GM18499 (cell line): ENCODE results near the gene HGS.

Experiments
- ATAC-seq: cut with Tn5 transposase; IDR thresholded peaks from one replicate; pipeline ENCODE4 v1.9.1; 2021; ENCODE audit warnings: moderate number of reproducible peaks; ENCODE audit not compliant: insufficient read depth, unreplicated experiment

HGS gene

DNA sequence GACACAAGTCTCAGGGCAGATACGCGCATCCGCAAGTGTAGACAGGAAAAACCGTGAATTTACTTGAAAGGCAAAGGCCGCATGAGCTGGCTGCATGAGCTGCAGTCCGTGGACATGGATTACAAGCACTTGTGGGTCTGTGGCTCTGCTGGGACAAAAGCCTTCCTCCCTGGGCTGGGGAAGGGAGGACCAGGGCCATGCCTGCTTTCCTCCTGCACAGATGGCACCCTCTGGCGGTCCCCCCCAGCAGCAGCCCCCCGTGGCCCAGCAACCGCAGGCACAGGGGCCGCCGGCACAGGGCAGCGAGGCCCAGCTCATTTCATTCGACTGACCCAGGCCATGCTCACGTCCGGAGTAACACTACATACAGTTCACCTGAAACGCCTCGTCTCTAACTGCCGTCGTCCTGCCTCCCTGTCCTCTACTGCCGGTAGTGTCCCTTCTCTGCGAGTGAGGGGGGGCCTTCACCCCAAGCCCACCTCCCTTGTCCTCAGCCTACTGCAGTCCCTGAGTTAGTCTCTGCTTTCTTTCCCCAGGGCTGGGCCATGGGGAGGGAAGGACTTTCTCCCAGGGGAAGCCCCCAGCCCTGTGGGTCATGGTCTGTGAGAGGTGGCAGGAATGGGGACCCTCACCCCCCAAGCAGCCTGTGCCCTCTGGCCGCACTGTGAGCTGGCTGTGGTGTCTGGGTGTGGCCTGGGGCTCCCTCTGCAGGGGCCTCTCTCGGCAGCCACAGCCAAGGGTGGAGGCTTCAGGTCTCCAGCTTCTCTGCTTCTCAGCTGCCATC, 17.7 kb downstream of the HGS start:
- ATAC-seq: no peak

DNA sequence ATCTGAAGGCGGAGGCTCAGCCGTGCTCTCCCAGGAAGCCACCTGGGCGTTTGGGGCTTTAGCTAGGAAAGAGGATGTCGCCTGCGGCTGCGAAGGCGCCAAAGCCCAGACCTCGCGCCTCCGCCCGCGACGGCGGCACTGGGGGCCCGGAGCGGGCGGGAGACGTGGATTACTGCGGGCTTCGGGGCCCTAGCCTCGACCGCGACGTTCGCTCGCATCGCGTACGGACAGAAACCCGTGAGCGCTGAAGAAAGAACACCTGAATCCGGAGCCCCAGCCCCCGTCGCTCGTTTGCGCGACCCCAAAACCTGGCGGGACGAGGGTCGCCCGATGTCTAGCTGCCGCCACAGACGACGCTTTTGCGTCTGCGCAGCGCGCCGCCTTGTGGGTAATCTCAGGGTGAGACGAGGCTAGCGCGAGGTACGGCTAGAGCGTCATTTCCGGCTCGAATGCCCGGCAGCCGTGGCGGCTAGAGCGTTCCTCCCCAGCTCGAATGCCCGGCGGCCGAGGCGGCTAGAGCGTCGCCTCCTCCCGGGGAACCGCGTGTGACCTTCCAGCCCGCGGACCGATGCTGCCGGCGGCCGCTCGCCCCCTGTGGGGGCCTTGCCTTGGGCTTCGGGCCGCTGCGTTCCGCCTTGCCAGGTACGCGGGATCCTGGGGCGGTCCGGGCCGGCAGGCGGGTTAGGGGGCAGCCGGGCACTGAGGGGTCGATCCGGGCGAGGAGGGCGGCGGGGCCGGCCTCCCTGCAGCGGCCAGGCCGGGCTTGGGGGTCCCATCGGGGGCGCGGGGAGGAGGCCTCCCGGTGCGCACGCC, 19.3 kb downstream of the HGS start, which contains the start of gene MRPL12:
MRPL12 (plus strand) TSS at position 434 of the 813 bp plus-strand sequence; CDS start at position 569, 135 bp downstream.
- ATAC-seq: peak; percentile 44

DNA sequence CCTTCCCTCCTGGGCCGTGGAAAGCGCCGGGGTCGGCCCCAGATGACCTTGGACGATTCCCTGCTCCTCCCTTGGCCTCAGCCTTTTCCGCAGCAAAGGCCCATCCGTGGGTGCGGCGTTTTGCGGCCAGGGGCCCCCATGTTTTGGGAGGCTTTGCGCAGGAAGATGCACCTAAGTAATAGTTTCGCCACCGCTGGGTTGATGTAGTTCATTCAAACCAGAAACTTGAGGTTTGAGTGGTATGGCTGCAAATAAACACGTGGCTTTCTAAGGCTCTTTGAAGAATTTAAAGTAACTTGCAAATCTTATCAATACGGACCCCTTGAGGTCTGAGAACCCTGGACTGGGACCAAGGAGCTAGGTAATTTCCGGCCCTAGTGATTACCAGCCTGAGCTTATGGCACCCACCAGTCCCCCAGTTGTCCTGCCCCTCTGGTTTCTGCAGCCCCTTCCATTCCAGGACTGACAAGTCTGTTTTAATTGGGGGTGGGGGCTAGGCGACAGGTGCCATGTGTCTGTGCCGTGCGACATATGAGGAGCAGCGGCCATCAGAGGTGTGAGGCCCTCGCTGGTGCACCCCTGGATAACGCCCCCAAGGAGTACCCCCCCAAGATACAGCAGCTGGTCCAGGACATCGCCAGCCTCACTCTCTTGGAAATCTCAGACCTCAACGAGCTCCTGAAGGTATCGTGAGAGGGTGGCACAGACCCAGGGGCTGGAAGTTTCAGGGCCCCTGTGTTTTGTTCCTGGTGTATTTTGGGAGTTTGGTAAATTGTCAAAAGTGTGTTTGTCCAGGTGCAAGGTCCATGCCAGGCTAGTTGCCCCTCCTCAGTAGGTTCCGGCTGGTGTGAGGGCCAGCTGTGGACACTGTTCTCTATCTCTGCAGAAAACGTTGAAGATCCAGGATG, 20.2 kb downstream of the HGS start:
- peak; percentile 5 for ATAC-seq

DNA sequence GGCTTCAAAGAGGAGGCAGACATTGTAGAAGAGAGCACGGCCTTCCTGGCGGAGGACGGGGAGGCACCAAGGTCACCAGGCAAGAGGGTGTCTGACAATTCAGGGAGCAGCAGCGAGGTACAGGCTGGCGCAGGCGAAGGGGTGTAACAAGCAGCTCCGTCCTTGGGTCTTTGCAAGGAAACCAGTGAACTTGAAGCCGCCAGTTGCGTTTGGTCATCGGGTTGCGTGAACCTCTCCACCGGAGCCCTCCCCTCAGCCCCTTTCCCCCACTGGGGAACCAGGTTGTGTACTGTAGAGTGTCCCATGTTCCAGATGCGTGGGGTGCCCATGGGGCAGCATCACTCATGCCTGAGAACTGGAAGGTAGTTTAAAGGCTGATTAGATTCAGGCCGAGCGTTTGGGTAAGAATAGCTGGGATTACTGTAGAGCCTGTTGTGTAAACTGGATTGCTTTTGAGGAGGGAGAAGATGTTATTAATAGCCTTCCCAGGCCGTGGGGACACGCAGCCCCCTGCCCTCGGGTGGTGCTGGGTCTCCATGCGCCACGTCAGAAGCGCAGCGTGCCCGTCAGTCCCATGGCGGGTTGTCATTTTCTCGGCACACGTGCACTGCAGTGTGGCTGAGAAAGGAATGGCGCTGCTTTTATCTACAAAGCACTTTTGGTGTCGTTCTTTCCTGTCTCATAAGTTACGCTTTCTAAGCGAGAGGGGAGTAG, 21.9 kb downstream of the HGS start:
- no peak for ATAC-seq

DNA sequence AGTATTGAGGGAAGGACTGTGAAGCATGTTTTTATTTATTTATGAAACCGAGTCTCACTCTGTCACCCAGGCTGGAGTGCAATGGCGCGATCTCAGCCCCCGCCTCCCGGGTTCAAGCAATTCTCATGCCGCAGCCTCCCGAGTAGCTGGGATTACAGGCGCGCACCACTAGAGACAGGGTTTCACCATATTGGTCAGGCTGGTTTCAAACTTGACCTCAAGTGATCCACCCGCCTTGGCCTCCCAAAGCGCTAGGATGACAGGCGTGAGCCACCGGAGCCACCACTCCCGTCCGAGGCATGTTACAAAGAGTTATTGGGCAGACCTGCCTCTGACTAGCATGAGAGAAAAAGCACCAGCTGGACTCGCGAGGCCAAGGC, 22.4 kb downstream of the HGS start:
- ATAC-seq: no peak

DNA sequence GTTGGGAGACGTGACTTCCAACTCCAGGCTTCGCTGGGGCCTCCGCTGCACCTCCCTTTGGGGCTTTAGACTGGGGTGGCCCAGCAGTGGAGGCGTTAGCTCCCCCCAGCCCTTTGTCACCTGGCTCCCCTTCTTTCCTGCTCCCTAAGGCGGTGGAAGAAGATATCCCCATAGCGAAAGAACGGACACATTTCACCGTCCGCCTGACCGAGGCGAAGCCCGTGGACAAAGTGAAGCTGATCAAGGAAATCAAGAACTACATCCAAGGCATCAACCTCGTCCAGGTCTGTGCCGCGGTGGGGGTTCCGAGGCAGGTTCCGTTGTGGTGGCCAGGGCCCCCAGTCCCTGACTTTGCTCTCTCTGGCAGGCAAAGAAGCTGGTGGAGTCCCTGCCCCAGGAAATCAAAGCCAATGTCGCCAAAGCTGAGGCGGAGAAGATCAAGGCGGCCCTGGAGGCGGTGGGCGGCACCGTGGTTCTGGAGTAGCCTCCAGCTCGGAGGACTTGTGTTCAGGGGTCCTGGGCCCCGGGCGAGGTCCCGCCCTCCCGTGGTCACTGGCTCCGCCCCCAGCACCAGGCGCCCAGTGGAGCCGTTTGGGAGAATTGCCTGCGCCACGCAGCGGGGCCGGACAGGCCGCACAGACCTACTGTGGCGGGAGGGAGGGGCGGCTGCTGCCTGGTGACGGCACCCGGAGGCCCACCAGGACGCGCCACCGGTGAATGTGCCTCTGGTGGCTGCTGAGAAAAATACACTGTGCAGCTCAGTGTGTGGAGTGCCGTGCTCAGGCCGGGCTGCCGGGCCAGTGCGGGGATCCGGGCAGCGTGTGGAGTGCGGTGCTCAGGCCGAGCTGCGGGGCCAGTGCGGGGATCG, 23.2 kb downstream of the HGS start:
- ATAC-seq: no peak

DNA sequence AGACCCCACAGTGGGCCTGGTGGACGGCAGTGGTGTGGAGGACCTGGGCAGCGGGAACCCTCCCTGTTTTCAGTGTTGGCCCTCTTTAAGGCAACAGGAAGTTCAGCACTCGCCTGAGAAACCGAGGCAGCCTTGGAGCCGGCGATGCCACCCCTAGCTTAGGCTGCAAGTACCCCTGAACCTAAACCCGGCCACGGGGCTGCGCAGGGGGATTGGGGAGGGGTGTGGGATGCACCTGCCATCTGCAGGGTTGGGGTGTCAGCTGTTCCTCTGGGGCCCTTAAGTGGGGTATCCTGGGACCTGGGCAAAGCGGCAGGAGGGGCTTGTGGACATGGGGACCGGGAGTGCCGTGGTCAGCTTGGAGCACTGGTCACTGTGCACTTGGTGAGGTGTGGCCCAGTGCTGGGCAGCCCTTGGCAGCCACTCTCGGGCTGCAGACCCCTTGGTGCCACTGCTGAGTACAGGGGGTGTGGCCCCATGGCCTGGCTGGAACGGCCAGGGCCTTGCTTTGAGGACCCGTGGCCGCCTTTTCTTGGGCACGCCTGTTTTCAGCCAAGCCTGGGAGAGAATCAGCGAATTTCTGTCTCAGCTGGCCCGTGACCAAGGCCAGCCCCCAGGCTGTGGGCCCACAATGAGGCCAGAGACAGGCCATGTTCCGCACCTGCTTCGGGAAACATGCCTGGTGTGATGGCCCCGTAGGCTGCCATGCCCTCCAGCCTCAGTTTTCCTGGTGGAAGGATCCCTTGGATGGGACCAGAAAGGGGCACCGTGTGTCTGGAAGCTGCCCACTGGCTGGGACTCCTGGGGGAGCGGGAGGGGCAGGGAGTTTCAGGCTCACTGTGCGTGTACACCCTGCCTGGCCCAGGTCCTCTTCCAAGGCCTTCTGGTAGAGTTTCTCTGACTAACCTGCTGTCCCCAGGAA, 24.2 kb downstream of the HGS start:
- ATAC-seq: no peak

DNA sequence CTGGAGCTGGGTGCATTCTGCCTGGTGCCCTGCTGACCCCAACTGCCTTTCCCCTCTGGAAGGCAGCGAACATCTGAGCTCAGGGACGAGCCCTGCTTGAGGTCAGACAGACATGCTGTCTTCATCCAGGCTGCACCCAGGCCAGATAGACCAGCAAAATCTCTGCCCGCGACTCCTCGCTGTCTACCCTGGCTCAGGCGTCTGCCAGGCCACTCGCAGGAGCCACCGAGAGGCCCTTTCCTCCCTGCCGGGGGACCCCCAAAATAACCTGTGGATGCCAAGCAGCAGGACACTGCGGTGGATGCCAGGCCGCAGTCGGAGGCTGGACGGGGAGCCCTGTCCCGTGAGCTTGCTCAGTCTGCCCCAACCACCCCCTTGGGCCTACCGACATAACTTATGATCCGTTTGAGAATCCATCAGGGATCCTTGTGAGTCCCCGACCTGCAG, 25.0 kb downstream of the HGS start:
- ATAC-seq: no peak

DNA sequence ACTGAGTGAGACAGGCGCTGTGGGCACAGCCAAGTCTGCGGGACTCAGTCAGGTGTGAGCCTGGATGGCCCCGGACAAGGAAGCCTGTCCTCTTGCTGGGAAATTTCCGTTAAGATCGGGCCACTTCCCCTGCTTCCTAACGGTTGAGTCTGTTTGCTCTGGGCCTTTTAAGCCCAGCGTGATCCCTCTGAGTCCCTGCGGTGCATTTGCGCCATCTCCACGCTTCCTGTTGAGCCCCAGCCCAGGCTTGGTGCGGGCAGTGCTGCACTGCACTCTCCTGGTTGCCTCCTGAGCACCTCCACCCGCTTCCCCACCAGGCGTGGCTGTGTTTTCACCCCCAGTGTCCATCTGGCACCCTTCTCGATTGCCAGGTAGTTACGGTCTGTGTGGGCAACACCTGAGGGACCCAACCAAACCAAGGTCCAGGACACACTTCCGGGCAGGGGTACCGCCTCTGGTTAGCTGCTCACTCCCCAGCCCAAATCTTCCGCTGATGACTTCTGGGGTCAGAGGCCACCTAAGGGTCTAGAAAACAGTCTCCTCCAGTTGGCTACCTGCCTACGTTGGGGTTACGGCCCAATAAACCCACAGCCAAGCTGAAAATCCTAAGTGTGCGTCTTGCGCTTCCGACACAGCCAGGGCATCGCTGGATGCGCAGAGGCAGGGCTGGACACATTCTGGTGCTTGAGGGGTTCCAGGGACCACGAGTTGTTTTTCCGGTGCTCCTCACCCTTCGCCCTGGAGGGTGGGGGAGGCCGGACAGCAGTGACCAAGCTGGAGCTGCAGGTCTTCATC, 26.9 kb downstream of the HGS start:
- ATAC-seq: no peak

DNA sequence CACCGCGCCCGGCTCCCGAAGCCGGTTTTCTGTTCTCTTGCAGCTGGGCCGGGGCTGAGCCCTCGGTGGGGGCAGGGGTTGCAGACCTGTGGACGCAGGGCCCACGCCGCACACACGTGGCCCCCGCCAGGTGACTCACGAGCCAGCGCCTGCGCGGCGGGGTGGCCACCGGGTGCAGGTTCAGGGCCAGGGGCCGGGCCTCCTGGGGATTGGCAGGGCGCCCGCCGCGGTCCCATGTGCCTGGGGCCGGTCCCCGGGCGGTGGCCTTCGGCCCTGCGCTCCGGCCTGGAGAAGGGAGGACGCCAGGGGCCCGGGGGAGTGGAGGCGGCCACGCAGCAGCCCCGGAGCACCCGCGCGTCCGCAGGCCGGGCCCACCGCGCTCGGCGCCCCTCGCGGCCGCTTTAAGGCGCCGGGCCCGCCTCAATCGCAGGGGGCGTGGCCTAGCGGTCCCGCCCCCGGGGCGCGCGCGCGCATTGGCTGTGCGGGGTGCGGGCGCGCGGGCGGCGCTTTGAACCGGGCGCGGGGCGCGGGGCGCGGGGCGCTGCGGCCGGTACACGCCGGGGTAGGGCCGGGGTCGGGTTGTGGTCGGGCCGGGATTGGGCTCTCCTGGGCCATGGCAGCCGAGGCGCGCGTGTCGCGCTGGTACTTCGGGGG, 28.1 kb downstream of the HGS start, which contains the start of gene SLC25A10:
SLC25A10 (plus strand) TSS at position 471 of the 654 bp plus-strand sequence; CDS start at position 614, 143 bp downstream.
- no peak for ATAC-seq

DNA sequence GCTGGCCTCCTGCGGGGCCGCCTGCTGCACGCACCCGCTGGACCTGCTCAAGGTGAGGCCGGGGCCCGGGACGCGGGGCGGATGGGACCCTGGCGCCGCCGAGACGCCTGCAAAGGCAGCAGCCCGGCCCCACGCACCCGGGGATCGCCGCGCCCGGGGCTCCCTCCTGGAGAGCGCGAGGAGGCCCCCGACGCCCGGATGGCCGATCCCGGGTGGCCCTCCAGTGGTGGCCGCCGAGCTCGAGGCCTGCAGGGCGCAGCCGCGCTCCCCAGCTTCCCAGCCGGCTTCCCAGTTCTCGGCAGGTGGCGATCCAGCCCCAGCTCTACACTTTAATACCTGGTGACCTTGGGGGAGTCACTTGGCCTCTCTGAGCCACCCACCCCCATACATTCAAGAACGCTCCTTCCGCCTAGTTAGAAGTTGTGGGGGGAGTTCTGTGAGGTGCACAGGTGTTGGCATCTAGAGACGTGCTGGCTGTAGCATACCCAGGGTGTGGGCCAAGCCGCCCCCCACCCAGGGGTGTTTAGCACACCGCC, 28.7 kb downstream of the HGS start:
- no peak for ATAC-seq

DNA sequence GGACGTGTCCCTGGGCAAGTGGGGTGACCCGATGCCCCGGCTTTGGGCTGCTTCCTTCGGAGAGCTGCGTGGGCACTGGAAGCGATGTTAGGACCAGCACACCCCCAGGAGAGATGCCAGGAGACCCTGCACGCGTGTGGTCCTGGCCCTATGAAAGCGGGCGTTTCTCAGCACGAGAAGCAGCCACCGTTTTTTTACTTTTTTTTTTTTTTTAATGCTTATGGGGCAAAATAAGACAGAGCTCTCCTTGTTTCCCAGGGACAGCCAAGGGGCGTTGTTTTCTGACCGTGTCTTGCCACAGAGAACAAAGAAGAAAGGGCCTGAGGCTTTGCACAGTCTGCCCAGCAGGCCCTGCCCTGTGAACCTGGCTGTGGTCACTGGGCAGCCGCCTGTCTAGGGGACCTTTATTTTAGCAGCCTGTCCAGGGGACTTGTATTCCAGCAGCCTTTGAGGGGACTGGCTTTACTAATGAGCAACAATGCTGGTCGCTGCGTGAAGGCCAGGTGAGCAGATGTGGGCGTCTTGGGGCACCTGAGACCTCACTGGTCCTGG, 29.3 kb downstream of the HGS start:
- no peak for ATAC-seq

DNA sequence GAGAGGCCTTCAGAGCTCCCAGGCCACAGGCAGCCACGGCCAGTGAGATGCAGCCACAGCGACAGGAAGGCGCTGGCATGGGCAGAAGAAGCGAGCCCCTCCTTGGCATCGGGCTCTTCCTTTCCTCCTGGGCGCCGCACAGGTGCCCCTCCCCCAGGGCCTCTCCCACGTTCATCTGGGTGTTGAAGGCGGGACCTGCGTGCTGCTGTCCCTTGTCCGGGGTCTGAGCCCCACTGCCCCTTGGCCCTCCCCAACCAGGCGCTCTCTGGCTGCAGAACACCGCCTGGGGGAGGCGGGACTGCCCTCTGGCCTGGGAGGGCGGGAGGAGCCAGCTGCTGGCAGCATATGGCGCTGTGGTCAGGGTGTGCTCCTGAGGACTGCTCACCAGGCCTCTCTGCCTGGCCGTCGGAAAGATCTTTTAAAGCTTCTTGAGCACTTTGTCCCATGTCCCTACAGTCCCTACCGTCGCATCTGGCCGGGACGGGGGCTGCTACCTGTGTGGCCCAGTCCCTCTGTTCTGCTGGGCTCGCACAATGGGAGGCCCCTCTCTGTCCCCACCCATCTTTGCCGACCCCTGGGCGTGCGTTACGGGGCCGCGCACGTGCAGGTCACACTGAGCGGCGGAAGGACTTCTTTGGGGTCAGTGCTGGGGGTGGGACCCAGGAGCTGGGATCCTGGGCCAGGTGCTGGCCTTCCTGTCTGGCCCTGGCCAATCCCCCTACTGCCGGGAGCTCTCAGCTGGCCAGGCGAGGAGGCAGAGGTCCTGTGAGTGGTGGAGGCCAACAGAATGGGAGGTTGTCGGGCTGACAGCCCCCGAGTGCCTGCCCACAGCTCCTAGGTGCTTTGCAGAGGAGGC, 30.0 kb downstream of the HGS start:
- no peak for ATAC-seq

DNA sequence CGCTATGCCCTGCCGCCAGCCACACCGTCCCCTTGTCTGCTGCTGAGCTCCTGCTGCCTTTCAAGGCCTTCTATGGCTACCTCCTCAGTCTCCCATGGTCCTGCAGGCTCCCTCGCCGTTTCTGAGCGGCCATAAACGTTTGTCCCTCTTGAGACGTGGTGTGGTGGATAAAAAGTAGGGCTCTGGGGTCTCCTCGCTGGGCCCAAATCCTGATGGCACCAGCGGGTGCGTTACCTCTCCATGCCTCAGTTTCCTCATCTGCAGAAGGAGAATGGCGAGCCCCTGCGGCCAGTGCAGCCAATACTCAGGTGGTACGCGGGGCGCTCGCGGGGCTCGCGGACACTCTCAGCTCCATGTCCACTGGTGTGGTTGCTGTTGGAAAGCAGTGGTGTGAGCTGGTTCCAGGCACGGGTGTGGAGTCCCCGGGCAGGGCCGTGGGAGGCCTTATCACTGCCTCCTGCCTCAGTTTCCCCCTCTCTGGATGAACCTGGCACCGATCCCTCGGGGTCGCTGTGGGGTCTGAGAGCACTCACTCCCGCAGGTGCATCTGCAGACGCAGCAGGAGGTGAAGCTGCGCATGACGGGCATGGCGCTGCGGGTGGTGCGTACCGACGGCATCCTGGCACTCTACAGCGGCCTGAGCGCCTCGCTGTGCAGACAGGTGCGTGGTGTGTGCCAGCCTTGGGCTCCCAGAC, 30.7 kb downstream of the HGS start:
- no peak for ATAC-seq
